Left ventricle myocardium superior (tissue), 1 donor: Measurements from ENCODE around the gene C4orf50. TPM values are rescaled to one million over a fixed set of nuclear protein-coding genes. Genes with fewer than 3 reads are reported as not detected.
A peak's percentile ranks its signal among the peaks of the same experiment; 100 is the strongest.

Experiments
- ATAC-seq: fragments of 200-7000 bp; cut with Tn5 transposase; one replicate; pipeline ENCODE4 v1.9.1; 2020; ENCODE audit warnings: mild to moderate bottlenecking, moderate library complexity
- DNase-seq: peaks from one replicate; pipeline ENCODE4 v3.0.0-alpha.2; 2020
- intact Hi-C: fragments of 100-400 bp; cut with micrococcal nuclease; formaldehyde crosslinking; loops from one replicate; pipeline ENCODE4 v1.11.0; 2022
- total RNA-seq: library from RNA; stranded (reverse); fragmentation: NEBNext Ultra II Directional; extraction: Animal tissue kit (Norgen Biotek cat#: 25700); gene quantifications from one replicate; pipeline ENCODE4 v1.2.1, GENCODE V29; 2021
- donor health status: DM: no; HTN: yes; CAD: no; lungs with severe emphysema.

C4orf50 gene
- total RNA-seq, 1 donor from 2014 or later: 0.02 TPM

GRCh38 chr4:5888222-5889001 is 129.8 kb downstream of the C4orf50 start:
- ATAC-seq (peak; percentile 57), DNase-seq (peak; percentile 40)
- intact Hi-C loops: no loop called here

- intact Hi-C loops: no loop called here
- ATAC-seq: peak; percentile 63
- DNase-seq: no peak
Measured at GRCh38 chr4:5887361-5888221, 130.6 kb downstream of the C4orf50 start.

DNA sequence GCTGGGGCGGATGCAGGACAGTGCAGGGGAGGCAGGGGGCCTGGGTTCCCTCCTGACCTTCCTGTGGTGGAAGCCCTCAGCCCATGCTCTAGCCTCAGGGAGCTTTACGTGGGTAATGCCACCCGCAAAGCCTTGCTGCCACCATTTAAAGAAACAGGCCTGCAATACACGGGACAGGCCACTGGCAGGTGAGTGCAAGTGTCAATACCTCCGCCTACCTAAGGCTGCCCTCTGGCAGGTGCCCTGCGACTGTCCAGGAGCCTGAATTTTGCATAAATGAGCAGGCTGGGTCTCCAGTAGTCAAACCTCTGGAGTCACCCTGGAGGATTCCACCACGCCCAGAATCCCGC is 131.2 kb downstream of the C4orf50 start:
- intact Hi-C loops: no loop called here
- no peak for ATAC-seq
- no peak for DNase-seq

DNA sequence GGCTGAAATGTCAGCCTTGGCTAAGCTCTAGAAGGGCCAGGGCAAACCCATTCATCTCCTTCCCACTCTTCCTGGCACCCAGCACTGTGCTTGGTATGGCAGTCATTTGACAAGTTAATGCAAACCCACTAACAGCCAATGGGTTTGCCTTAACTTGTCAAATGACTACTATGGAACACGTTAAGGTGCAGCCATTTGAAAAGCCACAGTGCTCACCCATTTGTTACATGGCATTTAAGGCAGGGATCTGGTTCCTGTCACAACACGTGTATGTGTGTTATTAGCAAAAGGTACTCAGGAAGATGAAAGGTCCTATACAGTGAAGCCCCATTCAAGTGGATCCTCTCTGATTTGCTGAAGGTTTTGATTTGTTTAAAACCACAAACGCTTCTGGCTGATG is 132.5 kb downstream of the C4orf50 start:
- DNase-seq (no peak), ATAC-seq (no peak)
- intact Hi-C loops: no loop called here

GRCh38 chr4:5884796-5885195 is 133.4 kb downstream of the C4orf50 start:
- intact Hi-C loops: no loop called here
- ATAC-seq (no peak), DNase-seq (no peak)

DNA sequence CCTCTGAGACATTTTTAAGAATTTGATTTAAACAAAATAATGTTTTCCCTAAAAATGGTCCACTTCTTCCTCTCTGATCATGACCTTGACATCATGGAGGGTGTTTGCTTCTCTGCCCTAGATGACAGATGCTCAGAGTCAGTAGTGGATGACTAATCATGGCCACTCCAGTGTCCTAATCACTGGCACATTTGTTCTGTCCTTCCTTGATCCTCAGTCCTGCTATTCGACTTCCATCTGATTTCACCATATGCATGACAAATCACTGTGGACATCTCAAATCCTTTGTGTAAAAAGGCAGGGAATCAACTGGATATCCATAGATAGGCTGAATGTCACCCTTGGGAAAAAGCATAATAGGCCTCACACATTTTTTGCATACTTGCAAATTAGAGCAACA is 134.3 kb downstream of the C4orf50 start:
- DNase-seq (no peak), ATAC-seq (no peak)
- intact Hi-C loops: no loop called here

DNA sequence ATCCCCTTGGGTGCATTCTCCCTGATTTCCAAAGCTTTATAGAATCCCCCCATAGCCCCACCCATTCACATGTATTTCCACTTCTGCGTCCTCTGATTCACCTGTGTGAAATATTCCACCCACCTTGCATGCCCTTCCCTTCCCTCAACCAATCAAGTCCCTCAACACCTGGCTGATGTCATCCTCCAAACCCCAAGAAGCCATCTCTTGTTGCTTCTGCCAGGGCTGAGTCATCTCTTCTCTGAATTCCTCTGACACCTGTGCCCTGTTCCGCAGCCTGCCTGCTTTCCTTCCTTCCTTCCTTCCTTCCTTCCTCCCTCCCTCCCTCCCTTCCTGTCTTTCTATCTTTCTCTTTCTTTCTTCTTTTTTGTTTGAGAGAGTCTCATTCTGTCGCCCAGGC is 135.3 kb downstream of the C4orf50 start:
- DNase-seq (no peak), ATAC-seq (no peak)
- intact Hi-C loops: no loop called here

DNA sequence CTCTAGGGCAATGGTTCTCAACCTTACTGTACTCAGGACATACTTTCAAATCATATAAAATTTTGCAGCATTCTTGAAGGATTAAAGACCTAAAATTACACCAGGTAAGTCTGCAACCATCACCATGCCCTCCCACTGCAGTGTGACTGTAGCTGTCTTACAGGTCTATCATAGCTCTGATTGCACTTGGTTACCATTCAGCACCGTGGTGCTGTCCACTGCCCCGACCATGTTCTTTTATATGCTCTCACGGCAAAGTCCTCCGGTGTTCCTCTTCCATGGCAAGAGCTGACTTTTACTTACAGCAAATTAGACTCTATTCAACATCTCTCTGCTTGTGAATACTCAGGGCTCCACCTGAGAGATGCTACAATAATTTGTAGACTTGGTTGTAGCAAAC is 136.9 kb downstream of the C4orf50 start:
- ATAC-seq: no peak
- intact Hi-C loops: no loop called here
- no peak for DNase-seq

- intact Hi-C loops: no loop called here
- DNase-seq (no peak), ATAC-seq (no peak)
Measured at GRCh38 chr4:5878359-5878758, 139.9 kb downstream of the C4orf50 start.

DNA sequence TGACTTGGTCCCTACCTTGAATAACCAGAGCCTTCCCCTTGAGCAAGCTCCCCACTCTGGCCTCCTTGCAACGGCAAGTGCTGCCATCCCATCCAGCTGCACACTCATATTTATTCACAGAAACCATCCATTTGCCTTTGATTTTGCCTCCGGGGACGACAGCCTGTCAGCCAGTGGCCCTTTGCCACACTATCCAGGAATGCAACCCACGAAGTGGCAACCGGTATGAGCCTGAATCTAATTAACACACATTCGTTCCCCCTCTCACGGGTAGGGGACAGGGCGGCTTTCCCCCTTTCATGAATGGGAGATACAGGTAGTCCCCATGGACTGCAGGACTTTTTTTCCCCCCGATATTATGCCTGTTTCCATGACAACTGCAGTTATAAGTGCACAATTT is 140.8 kb downstream of the C4orf50 start:
- no peak for ATAC-seq
- intact Hi-C loops: no loop called here
- DNase-seq: no peak

DNA sequence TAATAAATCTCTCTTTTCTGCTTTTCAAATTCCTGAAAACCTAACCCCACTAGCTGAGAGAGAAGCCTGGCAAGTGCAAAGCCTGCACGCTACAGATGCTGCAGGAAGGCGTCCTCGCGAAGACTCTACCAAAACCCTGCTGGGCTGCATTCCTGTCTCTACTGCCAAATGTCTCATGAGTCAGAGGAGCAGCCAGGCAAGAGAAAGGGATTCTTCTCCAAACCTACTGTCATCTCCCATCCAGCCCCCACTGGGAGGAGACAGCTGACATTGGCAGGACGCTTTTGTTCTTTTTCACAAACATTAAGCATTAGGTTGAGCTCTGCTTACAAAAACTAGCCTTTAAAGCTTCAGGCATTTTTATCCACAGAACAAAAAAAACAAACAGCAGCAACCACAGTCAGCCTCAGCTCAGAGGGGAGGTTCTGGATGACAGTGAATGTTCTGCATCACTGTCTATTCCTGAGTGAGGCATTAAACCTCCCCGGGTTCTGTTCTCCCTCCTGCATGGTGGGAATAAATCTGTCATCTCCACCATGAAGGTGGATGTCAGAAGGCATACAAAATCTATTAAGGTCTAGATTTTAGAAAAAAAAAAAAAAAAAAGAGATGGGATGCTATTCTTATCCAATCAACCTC is 143.3 kb downstream of the C4orf50 start:
- ATAC-seq: no peak
- no peak for DNase-seq
- intact Hi-C loops: no loop called here

DNA sequence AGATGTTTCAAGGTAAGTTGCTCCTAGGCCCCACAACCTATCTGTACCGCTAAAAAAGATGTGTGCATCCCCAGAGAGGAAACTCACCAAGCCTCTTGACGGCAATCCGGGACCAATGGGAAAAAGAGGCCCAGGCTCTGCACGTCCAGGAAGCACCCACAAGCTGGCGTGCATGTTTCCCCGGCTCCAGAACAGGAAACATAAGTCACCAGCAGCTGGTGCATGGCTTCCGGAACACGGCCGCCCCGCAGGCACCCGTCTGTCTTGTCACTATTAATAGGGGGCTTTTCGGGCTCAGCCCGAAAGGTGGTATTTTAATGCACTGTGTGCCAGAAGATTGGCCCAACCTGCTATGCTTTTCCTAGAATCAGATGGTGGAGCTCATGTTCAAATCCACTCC is 147.5 kb downstream of the C4orf50 start:
- ATAC-seq: no peak
- intact Hi-C loops: no loop called here
- no peak for DNase-seq

DNA sequence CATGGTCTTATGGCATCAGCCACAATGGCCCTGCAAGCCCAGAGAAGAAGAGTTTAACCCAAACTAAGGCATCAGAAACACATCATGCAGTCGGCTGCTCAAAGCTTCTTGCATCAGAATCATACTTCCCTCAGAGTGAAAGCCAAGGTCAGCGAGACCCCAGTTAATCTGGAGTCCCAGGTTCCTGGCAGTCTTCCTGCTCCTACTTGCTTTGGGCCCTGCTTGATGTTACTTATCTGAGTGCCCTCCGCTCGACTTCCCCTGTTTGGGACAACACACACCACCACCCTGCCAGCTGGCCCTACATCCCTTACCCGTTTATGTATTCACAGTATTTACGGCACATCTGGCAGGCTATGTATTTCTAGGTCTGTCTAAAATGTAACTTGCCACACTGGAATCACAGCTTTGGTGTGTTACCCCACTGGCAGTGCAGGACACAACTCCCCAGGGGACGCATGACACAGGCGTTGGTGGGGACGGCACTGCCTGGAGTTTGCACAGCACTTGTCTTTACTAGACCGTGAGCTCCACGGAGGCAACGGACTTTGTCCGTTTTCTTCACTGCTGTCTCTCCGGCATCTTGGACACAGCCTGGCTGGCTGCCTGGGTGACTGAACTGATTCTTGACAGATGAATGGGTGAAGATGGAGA is 148.1 kb downstream of the C4orf50 start:
- no peak for DNase-seq
- no peak for ATAC-seq
- intact Hi-C loops: no loop called here

DNA sequence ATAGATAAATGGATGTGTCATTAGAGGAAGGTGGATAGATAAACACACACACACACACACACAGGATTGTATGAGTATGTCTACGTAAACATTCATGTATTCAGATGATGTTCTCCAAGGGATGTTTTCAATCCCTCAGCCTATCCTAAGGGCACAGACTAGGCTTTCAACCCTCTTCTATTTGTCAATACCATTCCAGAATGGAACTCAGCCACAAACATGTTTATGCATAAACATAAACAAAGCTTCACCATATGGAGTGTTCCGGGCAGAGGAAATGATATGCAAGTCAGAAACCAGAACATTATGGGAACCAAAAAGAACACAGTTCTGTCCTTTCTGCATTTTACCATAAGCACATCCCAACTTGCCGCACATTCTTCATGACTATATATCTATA is 150.4 kb downstream of the C4orf50 start:
- intact Hi-C loops: no loop called here
- DNase-seq (no peak), ATAC-seq (no peak)

- ATAC-seq (no peak), DNase-seq (no peak)
- intact Hi-C loops: no loop called here
Measured at GRCh38 chr4:5866841-5867813, 151.1 kb downstream of the C4orf50 start.

- DNase-seq (no peak), ATAC-seq (no peak)
- intact Hi-C loops: no loop called here
Measured at GRCh38 chr4:5865896-5866599, 152.2 kb downstream of the C4orf50 start.

DNA sequence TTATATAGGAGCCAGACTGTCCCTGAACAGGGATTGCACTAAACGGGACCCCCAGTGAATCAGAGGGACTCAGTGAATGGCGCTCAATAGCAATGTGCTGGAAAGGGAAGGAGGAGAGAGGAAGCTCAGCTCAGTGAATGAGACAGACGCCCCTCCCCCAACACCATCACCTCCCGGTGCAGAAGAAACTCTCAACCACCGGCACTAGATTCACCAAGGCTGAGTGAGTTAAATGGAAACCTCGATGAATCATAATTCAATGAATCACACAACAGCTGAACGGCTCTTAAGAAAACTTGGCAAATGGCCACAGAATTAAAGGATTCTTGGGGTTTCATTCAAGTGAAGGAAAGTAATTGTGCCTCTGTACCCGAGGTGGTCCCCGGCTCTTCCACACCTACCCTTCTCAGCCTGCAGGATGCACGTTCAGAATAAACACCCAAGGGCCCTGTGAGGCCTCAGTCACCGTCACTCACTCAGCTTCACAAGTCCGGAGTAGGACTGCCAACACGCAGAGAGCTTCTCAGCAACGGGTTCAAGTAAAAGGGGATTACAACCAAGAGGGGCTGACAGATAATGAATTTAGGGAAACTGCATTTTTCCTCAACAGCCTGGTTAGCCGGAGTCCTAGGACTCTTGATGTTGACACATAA is 154.6 kb downstream of the C4orf50 start:
- ATAC-seq (no peak), DNase-seq (no peak)
- intact Hi-C loops: no loop called here
